MM.1S (cell line): Measurements from ENCODE around the gene VPS45.

Experiments used
- DNase-seq: peaks from one replicate; pipeline ENCODE4 v3.0.0-alpha.2; 2015
- H2AFZ ChIP-seq: fragments of 300-600 bp; sonication (generic); 2 replicates; pipeline ENCODE4 v1.6.0; 2016; ENCODE audit warnings: antibody characterized with exemption, low read length
- H3F3A ChIP-seq: fragments of 300-600 bp; sonication (generic); 2 replicates; pipeline ENCODE4 v1.6.1; 2016; ENCODE audit warnings: mild to moderate bottlenecking, antibody characterized with exemption, low read length, moderate library complexity, mixed read lengths; ENCODE audit not compliant: insufficient read depth
- H3K27ac ChIP-seq: fragments of 300-600 bp; sonication (generic); 2 replicates; pipeline ENCODE4 v1.5.1; 2016; ENCODE audit warnings: mild to moderate bottlenecking, low read length
- H3K27me3 ChIP-seq: fragments of 300-600 bp; sonication (generic); replicated peaks from 2 replicates; pipeline ENCODE4 v1.6.0; 2016; ENCODE audit warnings: low read length; ENCODE audit not compliant: insufficient read depth
- H3K36me3 ChIP-seq: fragments of 300-600 bp; sonication (generic); replicated peaks from 2 replicates; pipeline ENCODE4 v1.6.1; 2016; ENCODE audit warnings: mild to moderate bottlenecking, low read length, mixed read lengths; ENCODE audit not compliant: insufficient read depth
- H3K4me1 ChIP-seq: fragments of 300-600 bp; sonication (generic); 2 replicates; pipeline ENCODE4 v1.6.1; 2016; ENCODE audit warnings: low read length, mixed read lengths
- H3K4me2 ChIP-seq: fragments of 300-600 bp; sonication (generic); 2 replicates; pipeline ENCODE4 v1.6.0; 2016; ENCODE audit warnings: low read depth, low read length
- H3K4me3 ChIP-seq: fragments of 300-600 bp; sonication (generic); 2 replicates; pipeline ENCODE4 v1.5.1; 2016; ENCODE audit warnings: low read length, mixed read lengths
- H3K79me2 ChIP-seq: fragments of 300-600 bp; sonication (generic); 2 replicates; pipeline ENCODE4 v1.6.1; 2016; ENCODE audit warnings: mixed run types, low read length, mixed read lengths
- H3K9ac ChIP-seq: fragments of 300-600 bp; sonication (generic); 2 replicates; pipeline ENCODE4 v1.6.1; 2016; ENCODE audit warnings: low read length, mixed read lengths
- H3K9me2 ChIP-seq: fragments of 300-600 bp; sonication (generic); replicated peaks from 2 replicates; pipeline ENCODE4 v1.6.1; 2016; ENCODE audit warnings: mild to moderate bottlenecking, low read length, mixed read lengths; ENCODE audit not compliant: insufficient read depth
- H3K9me3 ChIP-seq: fragments of 300-600 bp; sonication (generic); replicated peaks from 2 replicates; pipeline ENCODE4 v1.6.1; 2016; ENCODE audit warnings: mild to moderate bottlenecking, low read length, mixed read lengths; ENCODE audit not compliant: insufficient read depth
- H4K20me1 ChIP-seq: fragments of 300-600 bp; sonication (generic); 2 replicates; pipeline ENCODE4 v1.6.1; 2016; ENCODE audit warnings: mild to moderate bottlenecking, low read length, moderate library complexity, mixed read lengths; ENCODE audit not compliant: insufficient read depth
- CTCF ChIP-seq: fragments of 300-600 bp; sonication (generic); IDR thresholded peaks from 2 replicates; pipeline ENCODE4 v1.5.1; 2016; ENCODE audit warnings: antibody characterized with exemption, low read length, mixed read lengths
- EZH2 ChIP-seq: fragments of 300-600 bp; sonication (generic); optimal IDR thresholded peaks from 2 replicates; pipeline ENCODE3; 2017; ENCODE audit warnings: low read depth, mild to moderate bottlenecking, antibody characterized with exemption, low read length, mixed read lengths
- EZH2phosphoT487 ChIP-seq: fragments of 300-600 bp; sonication (generic); IDR thresholded peaks from 2 replicates; pipeline ENCODE4 v1.6.1; 2018; ENCODE audit warnings: antibody characterized with exemption, low read length

VPS45 gene

GRCh38 chr1:150093805-150094204 lies 26.2 kb downstream of the VPS45 start:
- Histone ChIP-seq H3K27me3 (no peaks in the 10 kb centered on the region), H3F3A (peaks cover 3% of the 10 kb centered on the region; the same call in 1 of the 2 replicates), H3K9me2 (no peaks in the 10 kb centered on the region), H2AFZ (no peak overlapping the region), H4K20me1 (no peaks in the 10 kb centered on the region), H3K79me2 (no peaks in the 10 kb centered on the region), H3K36me3 (no peaks in the 10 kb centered on the region), H3K4me3 (no peak overlapping the region), H3K9ac (no peak overlapping the region), H3K9me3 (no peaks in the 10 kb centered on the region), H3K27ac (no peak overlapping the region), H3K4me1 (peaks cover 7% of the 10 kb centered on the region; the same call in 1 of the 2 replicates), H3K4me2 (no peak overlapping the region)
- TF ChIP-seq EZH2phosphoT487 = no peak
- TF ChIP-seq EZH2 = no peak
- TF ChIP-seq CTCF = no peak
- DNase-seq = no peak

DNA sequence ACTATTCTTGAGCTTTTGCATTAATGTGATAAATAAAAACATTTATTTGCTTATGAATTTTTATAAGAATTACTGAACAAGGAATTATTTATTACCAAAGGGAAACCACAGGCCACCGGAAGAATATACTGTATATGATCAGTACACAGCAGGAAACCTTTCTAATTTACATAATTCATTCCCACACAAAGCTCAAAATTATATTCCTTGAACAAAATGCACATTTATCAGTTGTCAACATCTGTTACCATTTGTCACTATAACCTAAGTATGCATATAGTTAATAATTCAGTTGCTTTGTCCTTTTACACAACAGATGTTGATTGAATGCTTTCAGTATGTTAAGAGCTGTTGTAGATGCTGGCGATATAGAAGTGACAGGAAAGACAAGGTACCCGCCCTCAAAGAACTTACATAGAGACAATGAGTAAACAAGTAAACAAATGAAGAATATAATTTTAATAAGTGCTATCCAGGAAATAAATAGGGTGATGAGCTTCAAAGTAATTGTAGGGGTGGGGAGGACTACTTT lies 27.2 kb downstream of the VPS45 start:
- Histone ChIP-seq H3K9me3 (no peaks in the 10 kb centered on the region), H3K36me3 (no peaks in the 10 kb centered on the region), H3K27me3 (no peaks in the 10 kb centered on the region), H3K9me2 (no peaks in the 10 kb centered on the region), H3F3A (peaks cover 3% of the 10 kb centered on the region; the same call in 1 of the 2 replicates), H3K9ac (no peak overlapping the region), H2AFZ (no peak overlapping the region), H3K4me2 (no peak overlapping the region), H3K27ac (no peak overlapping the region), H3K4me3 (no peak overlapping the region), H3K79me2 (no peaks in the 10 kb centered on the region), H3K4me1 (peaks cover 7% of the 10 kb centered on the region; the same call in 1 of the 2 replicates), H4K20me1 (no peaks in the 10 kb centered on the region)
- TF ChIP-seq EZH2 (no peak), EZH2phosphoT487 (no peak), CTCF (no peak)
- no peak for DNase-seq

DNA sequence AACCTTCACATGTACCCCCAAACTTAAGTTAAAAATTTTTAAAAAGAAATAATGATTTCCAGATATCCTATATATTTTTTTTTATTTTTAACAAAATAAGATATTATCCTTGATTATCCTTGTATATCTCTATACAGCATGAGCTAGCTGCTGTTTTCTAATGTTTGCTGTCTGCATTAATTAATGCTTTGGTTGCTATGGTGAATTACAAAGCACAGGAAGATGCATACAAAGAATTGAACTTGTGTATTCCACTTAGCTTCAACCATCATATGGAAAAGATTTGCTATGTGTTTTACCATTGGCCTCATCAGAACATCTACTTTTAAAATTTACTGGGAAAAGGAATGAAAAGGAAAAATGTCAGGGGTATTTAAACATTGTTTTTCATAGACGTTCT lies 35.4 kb downstream of the VPS45 start:
- Histone ChIP-seq H3K27ac (no peak overlapping the region), H3K79me2 (no peaks in the 10 kb centered on the region), H3K4me3 (no peak overlapping the region), H3K4me1 (peaks cover 6% of the 10 kb centered on the region), H3K9me2 (no peaks in the 10 kb centered on the region), H3K9me3 (no peaks in the 10 kb centered on the region), H3F3A (no peaks in the 10 kb centered on the region), H3K36me3 (no peaks in the 10 kb centered on the region), H3K9ac (no peak overlapping the region), H4K20me1 (no peaks in the 10 kb centered on the region), H3K27me3 (no peaks in the 10 kb centered on the region), H2AFZ (no peak overlapping the region), H3K4me2 (no peak overlapping the region)
- no peak for TF ChIP-seq EZH2phosphoT487
- TF ChIP-seq EZH2 = no peak
- no peak for TF ChIP-seq CTCF
- DNase-seq = no peak
